ENCODE data around the gene NUDT16L1. TPM values are rescaled to one million over a fixed set of nuclear protein-coding genes. Genes with fewer than 3 reads are reported as not detected.

The NUDT16L1 gene
- total RNA-seq, 4 donors from 2014 or later = 32.6 to 62.7 (median 54.3) TPM

- in situ Hi-C loops (cut with MboI; ENCODE audit: low pct_ligation_motif_present in 1 of 4, low pct_unique_long_range_greater_than_20kb in 1 of 4, low sequenced_read_pairs in 3 of 4) (no loop called here), intact Hi-C loops (cut with DNase I; ENCODE audit: low total_unique reads) (no loop called here)
- TF ChIP-seq EP300 (IDR thresholded peaks at IDR 0.05; ENCODE audit: low read depth) (no peak), POLR2A (IDR thresholded peaks at IDR 0.05) (peak; percentile 41), CTCF (IDR thresholded peaks at IDR 0.05) (no peak), POLR2AphosphoS5 (IDR thresholded peaks at IDR 0.05) (peak in 1 of 3 donors; percentile 24)
- Histone ChIP-seq H3K4me1 (peaks cover 0 to 26% (median 18%) of the 10 kb centered on the region in 4 donors), H3K4me3 (peak overlapping the region in 3 of 4 donors; percentile 3 to 45 (median 29)), H3K9me3 (no peaks in the 10 kb centered on the region), H3K27ac (peak overlapping the region; percentile 85 to 89 (median 86)), H3K27me3 (no peaks in the 10 kb centered on the region), H3K36me3 (peaks cover 0 to 20% (median 5%) of the 10 kb centered on the region in 4 donors)
- WGBS, 2 donors (ENCODE audit: low coverage in 1 of 2) = 59% methylated on average over 46 of the region's 47 CpGs; no CpG with 5 or more reads in 1 of the 2 donors
- DNase-seq = peak; percentile 73
Observed at GRCh38 chr16:4679850-4680636, 13.3 kb upstream of the NUDT16L1 start.

GRCh38 chr16:4680673-4681470, 12.5 kb upstream of the NUDT16L1 start:
- in situ Hi-C loops (cut with MboI; ENCODE audit: low pct_ligation_motif_present in 1 of 4, low pct_unique_long_range_greater_than_20kb in 1 of 4, low sequenced_read_pairs in 3 of 4) (no loop called here), intact Hi-C loops (cut with DNase I; ENCODE audit: low total_unique reads) (no loop called here)
- Histone ChIP-seq H3K27ac (peak overlapping the region; percentile 85 to 89 (median 86)), H3K27me3 (no peaks in the 10 kb centered on the region), H3K9me3 (no peaks in the 10 kb centered on the region), H3K4me1 (peaks cover 0 to 26% (median 18%) of the 10 kb centered on the region in 4 donors), H3K4me3 (peak overlapping the region in 3 of 4 donors; percentile 3 to 45 (median 29)), H3K36me3 (peaks cover 0 to 20% (median 5%) of the 10 kb centered on the region in 4 donors)
- DNase-seq = no peak
- TF ChIP-seq CTCF (IDR thresholded peaks at IDR 0.05) (no peak), EP300 (IDR thresholded peaks at IDR 0.05; ENCODE audit: low read depth) (no peak), POLR2A (IDR thresholded peaks at IDR 0.05) (no peak), POLR2AphosphoS5 (IDR thresholded peaks at IDR 0.05) (no peak)
- 67% methylated on average over 25 of the region's 26 CpGs; no CpG with 5 or more reads in 1 of the 2 donors for WGBS, 2 donors (ENCODE audit: low coverage in 1 of 2)

- no peaks in the 10 kb centered on the region for H3K27me3 ChIP-seq
- no peak overlapping the region for H3K27ac ChIP-seq
- peaks cover 0 to 20% (median 5%) of the 10 kb centered on the region in 4 donors for H3K36me3 ChIP-seq
- H3K9me3 ChIP-seq = no peaks in the 10 kb centered on the region
- DNase-seq = no peak
- H3K4me1 ChIP-seq = peaks cover 0 to 26% (median 18%) of the 10 kb centered on the region in 4 donors
- in situ Hi-C loops (cut with MboI; ENCODE audit: low pct_ligation_motif_present in 1 of 4, low pct_unique_long_range_greater_than_20kb in 1 of 4, low sequenced_read_pairs in 3 of 4) = no loop called here
- intact Hi-C loops (cut with DNase I; ENCODE audit: low total_unique reads) = no loop called here
- 91% methylated on average over 39 of the region's 39 CpGs; no CpG with 5 or more reads in 1 of the 2 donors for WGBS, 2 donors (ENCODE audit: low coverage in 1 of 2)
- no peak overlapping the region for H3K4me3 ChIP-seq
- TF ChIP-seq EP300 (IDR thresholded peaks at IDR 0.05; ENCODE audit: low read depth) = no peak
- no peak for TF ChIP-seq CTCF (IDR thresholded peaks at IDR 0.05)
- no peak for TF ChIP-seq POLR2A (IDR thresholded peaks at IDR 0.05)
- no peak for TF ChIP-seq POLR2AphosphoS5 (IDR thresholded peaks at IDR 0.05)
Observed at GRCh38 chr16:4681471-4682083, 11.8 kb upstream of the NUDT16L1 start.

Measured in transverse colon (tissue), 4 donors.